Effector CD8-positive, alpha-beta T cell (primary cell): ENCODE measurements around the gene SUPT5H.

Experiments used
- DNase-seq: peaks from one replicate; lab custom pipeline; 2025; lab: John Stamatoyannopoulos, UW

Gene SUPT5H

DNA sequence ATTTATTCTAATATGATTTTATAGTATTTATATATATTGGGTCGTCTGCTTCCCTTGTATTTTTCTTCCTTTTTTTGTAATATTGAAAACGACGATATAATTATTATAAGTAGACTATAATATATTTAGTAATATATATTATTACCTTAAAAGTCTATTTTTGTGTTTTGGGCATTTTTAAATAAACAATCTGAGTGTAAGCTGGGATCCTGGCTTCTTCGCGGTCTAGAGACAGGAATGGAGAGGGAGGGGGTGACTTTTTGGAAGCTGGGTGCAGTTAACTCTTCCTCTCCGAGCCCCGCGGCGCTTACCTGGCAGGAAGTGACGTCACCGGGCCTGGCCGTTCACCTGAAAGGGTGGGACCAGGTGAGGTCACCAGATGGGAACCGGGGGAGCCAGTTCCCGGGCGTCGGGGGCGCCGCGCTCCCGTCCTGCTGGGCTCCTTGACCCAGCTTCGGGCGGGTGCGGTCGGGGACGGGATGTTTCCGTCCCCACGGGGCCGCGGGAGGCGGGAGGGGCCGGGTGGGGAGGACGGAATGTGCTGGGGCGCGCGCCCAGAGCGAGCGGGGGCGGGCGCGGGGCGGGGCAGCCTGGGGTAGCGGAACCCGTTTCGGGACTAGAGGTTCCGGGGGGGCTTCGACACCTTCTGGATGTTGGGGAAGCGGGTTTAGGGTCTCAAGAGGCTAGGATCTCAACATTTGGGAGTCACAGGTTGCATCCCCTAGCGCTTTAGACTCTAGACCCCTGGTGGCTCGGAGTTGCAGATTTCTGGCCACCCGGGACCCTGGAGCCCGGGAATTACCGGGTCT lies 36.0 kb upstream of the SUPT5H start:
- peak; percentile 80 for DNase-seq

GRCh38 chr19:39410017-39410830 lies 35.2 kb upstream of the SUPT5H start:
- peak; percentile 72 for DNase-seq

DNA sequence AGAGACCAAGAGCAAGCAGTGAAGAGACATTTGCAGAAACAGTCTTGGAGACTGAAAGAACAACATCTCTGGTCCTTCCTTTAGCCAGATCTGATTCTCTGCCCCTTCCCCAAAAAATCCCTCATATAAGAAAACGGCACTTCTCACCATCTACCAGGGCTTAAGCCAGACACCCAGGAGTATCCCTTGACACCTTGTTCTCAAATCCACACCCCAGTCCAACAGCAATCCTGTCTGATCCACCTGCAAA lies 34.6 kb upstream of the SUPT5H start:
- no peak for DNase-seq

GRCh38 chr19:39411081-39411831 lies 34.1 kb upstream of the SUPT5H start:
- peak; percentile 31 for DNase-seq

GRCh38 chr19:39411832-39412099 lies 33.6 kb upstream of the SUPT5H start:
- DNase-seq = peak; percentile 90

DNA sequence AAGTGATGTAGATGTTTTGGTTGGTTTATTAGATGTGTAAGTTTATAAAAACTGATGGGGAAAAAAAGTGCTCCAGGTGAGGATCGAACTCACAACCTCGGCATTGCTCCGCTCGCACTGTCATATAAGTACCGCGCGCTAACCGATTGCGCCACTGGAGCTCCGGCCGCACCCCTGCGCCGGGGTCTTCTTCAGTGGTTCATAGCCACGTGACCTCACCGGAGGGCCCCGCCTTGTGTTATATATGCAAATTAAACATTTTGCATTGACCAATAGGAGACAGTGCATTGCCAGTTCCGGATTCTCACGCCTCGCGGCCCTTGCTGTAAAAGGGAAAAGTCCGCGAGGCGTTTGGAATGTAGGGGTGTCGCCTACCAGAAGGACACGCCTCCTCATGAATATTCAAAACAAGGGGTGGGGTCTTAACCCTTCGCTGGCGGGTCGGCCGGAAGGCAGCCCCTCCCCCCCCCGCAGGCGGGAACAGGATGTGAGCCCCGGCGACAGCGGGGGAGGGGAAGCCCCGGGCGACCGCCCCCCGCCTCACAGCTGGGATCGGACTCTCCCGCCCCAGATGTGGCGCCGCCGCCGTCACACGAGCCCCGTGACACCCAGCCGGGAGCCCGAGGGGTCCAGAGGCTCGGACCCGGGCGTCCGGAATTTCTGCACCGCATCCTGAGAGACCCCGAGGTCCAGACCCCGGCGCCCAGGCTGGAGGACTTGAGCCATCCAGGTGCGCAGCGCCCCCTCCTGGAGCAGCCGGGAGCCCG lies 33.1 kb upstream of the SUPT5H start, which contains the start of gene PLEKHG2:
Gene PLEKHG2 (plus strand): TSS at position 570 of the 767 bp plus-strand sequence. CDS start 1,418 bp downstream, outside the sequence.
- DNase-seq = peak; percentile 94

- DNase-seq = no peak
Observed at GRCh38 chr19:39412867-39413271, 32.5 kb upstream of the SUPT5H start.

- peak; percentile 30 for DNase-seq
Observed at GRCh38 chr19:39413272-39413910, 32.0 kb upstream of the SUPT5H start.

GRCh38 chr19:39413911-39414608 lies 31.3 kb upstream of the SUPT5H start:
- no peak for DNase-seq

DNA sequence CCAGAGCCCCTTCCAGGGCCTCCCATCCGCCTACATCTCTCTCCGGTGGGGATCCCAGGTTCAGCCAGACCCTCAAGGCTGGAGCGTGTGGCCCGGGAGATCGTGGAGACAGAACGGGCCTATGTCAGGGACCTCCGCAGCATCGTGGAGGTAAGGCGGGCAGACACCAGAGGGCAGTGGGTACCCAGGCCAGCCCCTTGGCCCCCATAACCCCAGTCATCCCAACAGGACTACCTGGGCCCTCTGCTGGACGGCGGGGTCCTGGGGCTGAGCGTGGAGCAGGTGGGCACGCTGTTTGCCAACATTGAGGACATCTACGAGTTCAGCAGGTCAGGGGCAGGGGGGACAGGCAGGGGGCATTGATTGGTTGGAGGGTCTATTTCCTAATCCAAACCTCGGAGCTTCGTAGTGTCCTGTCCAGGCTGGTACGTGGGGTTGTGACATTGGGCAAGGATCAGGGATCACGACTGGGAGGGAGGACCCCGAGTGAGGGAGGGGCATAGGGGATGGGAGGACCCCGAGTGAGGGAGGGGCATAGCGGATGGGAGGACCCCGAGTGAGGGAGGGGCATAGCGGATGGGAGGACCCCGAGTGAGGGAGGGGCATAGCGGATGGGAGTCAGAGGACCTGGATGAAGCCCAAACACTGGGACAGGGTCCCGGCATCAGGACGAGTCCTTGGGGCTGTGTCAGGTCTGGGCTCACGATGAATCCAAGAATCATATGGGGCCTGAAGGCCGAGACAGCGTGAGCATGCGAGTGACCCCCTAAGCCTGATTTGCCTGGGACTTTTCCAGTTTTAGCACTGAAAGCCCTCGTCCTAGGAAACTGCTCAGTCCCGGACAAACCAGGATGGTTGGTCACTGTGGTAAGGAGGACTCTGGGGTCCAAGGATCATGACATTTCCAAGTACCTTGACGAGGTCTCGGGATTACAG lies 30.0 kb upstream of the SUPT5H start:
- no peak for DNase-seq

- no peak for DNase-seq
Observed at GRCh38 chr19:39416152-39417120, 28.9 kb upstream of the SUPT5H start.

DNA sequence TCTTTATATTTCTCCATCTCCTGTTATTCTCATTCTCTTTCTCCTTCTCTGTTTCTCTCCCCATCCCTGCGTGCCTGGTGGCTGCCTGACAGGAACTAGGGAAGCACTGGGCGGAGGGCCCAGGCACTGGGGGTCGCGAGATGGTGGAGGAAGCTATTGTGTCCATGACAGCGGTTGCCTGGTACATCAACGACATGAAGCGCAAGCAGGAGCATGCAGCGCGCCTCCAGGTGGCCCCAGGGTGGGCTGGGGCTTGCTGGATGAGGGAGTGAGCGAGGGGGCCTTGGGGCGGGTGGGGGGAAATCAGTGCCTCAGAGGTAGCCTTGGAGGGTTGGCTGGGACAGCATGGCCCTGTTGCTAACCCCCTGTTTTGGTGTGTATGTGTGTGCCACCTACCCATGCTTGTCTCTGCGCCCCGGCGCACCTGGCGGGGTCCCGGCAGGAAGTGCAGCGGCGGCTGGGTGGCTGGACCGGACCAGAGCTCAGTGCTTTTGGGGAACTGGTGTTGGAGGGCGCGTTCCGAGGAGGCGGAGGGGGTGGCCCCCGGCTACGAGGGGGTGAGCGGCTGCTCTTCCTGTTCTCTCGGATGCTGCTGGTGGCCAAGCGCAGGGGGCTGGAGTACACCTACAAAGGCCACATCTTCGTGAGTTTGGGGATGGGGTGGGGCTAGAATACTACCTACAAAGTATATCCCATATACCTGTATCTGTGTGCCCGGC lies 27.8 kb upstream of the SUPT5H start:
- DNase-seq = no peak

GRCh38 chr19:39419003-39419402 lies 26.4 kb upstream of the SUPT5H start:
- no peak for DNase-seq

GRCh38 chr19:39420769-39421168 lies 24.6 kb upstream of the SUPT5H start:
- DNase-seq = no peak

- no peak for DNase-seq
Observed at GRCh38 chr19:39422020-39422419, 23.4 kb upstream of the SUPT5H start.

GRCh38 chr19:39423258-39424086 lies 21.9 kb upstream of the SUPT5H start:
- DNase-seq = no peak

DNA sequence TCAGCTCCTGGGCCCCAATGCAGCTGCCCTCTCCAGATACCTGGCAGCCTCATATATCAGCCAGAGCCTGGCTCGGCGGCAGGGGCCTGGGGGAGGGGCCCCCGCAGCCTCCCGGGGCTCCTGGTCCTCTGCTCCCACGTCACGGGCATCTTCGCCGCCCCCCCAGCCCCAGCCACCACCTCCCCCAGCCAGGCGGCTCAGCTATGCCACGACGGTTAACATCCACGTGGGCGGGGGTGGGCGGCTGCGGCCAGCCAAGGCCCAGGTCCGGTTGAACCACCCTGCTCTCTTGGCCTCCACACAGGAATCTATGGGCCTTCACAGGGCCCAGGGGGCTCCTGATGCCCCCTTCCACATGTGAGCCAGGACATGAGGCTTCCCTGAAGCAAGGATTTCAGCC lies 20.4 kb upstream of the SUPT5H start:
- no peak for DNase-seq
